Non-pigmented ciliary epithelial cell (primary cell): ENCODE data around the gene KATNAL1.
A peak's percentile ranks its signal among the peaks of the same experiment; 100 is the strongest.

ENCODE experiments used
- DNase-seq: peaks from one replicate; pipeline ENCODE4 v3.0.0-alpha.2; 2010; ENCODE audit warnings: low read depth

Gene KATNAL1

GRCh38 chr13:30307194-30307970, at the start of gene KATNAL1:
Gene KATNAL1, minus strand, starts transcription at chr13:30307551. Its CDS starts 23,774 bp downstream, at chr13:30283777.
- DNase-seq, result no peak

GRCh38 chr13:30355839-30356238, 48.5 kb upstream of the KATNAL1 start:
- no peak for DNase-seq

- DNase-seq, result no peak
Observed at GRCh38 chr13:30355384-30355699, 48.0 kb upstream of the KATNAL1 start.

GRCh38 chr13:30354493-30355383, 47.4 kb upstream of the KATNAL1 start:
- DNase-seq, result no peak

- DNase-seq, result no peak
Observed at GRCh38 chr13:30353471-30354215, 46.3 kb upstream of the KATNAL1 start.

GRCh38 chr13:30353060-30353459, 45.7 kb upstream of the KATNAL1 start:
- DNase-seq, result no peak

- no peak for DNase-seq
Observed at GRCh38 chr13:30352121-30352520, 44.8 kb upstream of the KATNAL1 start.

- no peak for DNase-seq
Observed at GRCh38 chr13:30346789-30347167, 39.4 kb upstream of the KATNAL1 start.

GRCh38 chr13:30346153-30346788, 38.9 kb upstream of the KATNAL1 start:
- DNase-seq, result no peak

GRCh38 chr13:30345426-30346100, 38.2 kb upstream of the KATNAL1 start:
- no peak for DNase-seq

- DNase-seq, result peak; percentile 75
Observed at GRCh38 chr13:30341815-30342570, 34.6 kb upstream of the KATNAL1 start.

GRCh38 chr13:30340331-30341250, 33.2 kb upstream of the KATNAL1 start:
- DNase-seq, result peak; percentile 56

GRCh38 chr13:30339738-30340330, 32.5 kb upstream of the KATNAL1 start:
- DNase-seq, result no peak

GRCh38 chr13:30338952-30339351, 31.6 kb upstream of the KATNAL1 start:
- DNase-seq, result no peak

GRCh38 chr13:30338331-30338851, 31.0 kb upstream of the KATNAL1 start:
- DNase-seq, result no peak

GRCh38 chr13:30337061-30337610, 29.8 kb upstream of the KATNAL1 start:
- DNase-seq, result no peak

- no peak for DNase-seq
Observed at GRCh38 chr13:30334663-30335386, 27.5 kb upstream of the KATNAL1 start.

- no peak for DNase-seq
Observed at GRCh38 chr13:30333616-30334015, 26.3 kb upstream of the KATNAL1 start.
